Stimulated activated CD4-positive, alpha-beta T cell treated with anti-CD3 and anti-CD28 coated beads, Interleukin-15, amount 100 ng/mL, for 1 hour (primary cell): ENCODE measurements around the gene FARP1.

ENCODE experiments used
- DNase-seq, 2 donors: peaks; one replicate each; pipeline ENCODE4 v3.0.0-alpha.2; 2020; ENCODE audit warnings: low read depth in 1 of 2, low spot score in 1 of 2

FARP1 gene

GRCh38 chr13:98200211-98200878 is 57.5 kb downstream of the FARP1 start:
- no peak for DNase-seq

- no peak for DNase-seq
Observed at GRCh38 chr13:98201189-98201588, 58.3 kb downstream of the FARP1 start.

- DNase-seq: no peak
Observed at GRCh38 chr13:98201984-98202383, 59.1 kb downstream of the FARP1 start.

GRCh38 chr13:98203646-98204326 is 60.9 kb downstream of the FARP1 start:
- DNase-seq: no peak

- no peak for DNase-seq
Observed at GRCh38 chr13:98204546-98204945, 61.7 kb downstream of the FARP1 start.

- no peak for DNase-seq
Observed at GRCh38 chr13:98206946-98207345, 64.1 kb downstream of the FARP1 start.

GRCh38 chr13:98207416-98207815 is 64.5 kb downstream of the FARP1 start:
- DNase-seq: no peak

GRCh38 chr13:98208606-98209005 is 65.7 kb downstream of the FARP1 start:
- DNase-seq: no peak

GRCh38 chr13:98212763-98213162 is 69.9 kb downstream of the FARP1 start:
- no peak for DNase-seq

- no peak for DNase-seq
Observed at GRCh38 chr13:98213354-98213753, 70.5 kb downstream of the FARP1 start.

GRCh38 chr13:98214008-98214643 is 71.2 kb downstream of the FARP1 start:
- no peak for DNase-seq

GRCh38 chr13:98214707-98215106 is 71.8 kb downstream of the FARP1 start:
- DNase-seq: no peak

GRCh38 chr13:98215508-98215907 is 72.6 kb downstream of the FARP1 start:
- DNase-seq: no peak

- no peak for DNase-seq
Observed at GRCh38 chr13:98216135-98216565, 73.3 kb downstream of the FARP1 start.

- no peak for DNase-seq
Observed at GRCh38 chr13:98216711-98217285, 73.9 kb downstream of the FARP1 start.

- no peak for DNase-seq
Observed at GRCh38 chr13:98217597-98217996, 74.7 kb downstream of the FARP1 start.

GRCh38 chr13:98219685-98220084 is 76.8 kb downstream of the FARP1 start:
- DNase-seq: no peak

GRCh38 chr13:98220271-98220791 is 77.4 kb downstream of the FARP1 start:
- DNase-seq: no peak

GRCh38 chr13:98221234-98221633 is 78.3 kb downstream of the FARP1 start:
- no peak for DNase-seq

GRCh38 chr13:98222081-98222554 is 79.2 kb downstream of the FARP1 start:
- no peak for DNase-seq

- DNase-seq: no peak
Observed at GRCh38 chr13:98222816-98223215, 79.9 kb downstream of the FARP1 start.

GRCh38 chr13:98223741-98224140 is 80.8 kb downstream of the FARP1 start:
- DNase-seq: no peak
